ENCODE data around the gene NFKB1. TPM values are rescaled to one million over a fixed set of nuclear protein-coding genes. Genes with fewer than 3 reads are reported as not detected.
"Not testable (repeated sequence)": the region's sequence is repeated elsewhere in the genome, so short reads cannot be mapped to it uniquely, and the experiment has no call there.

The NFKB1 gene
- polyA plus RNA-seq, 1 donor (not counting 4 experiments of a cell fraction or from before 2014, with no cell fraction given): 21.8 TPM

DNA sequence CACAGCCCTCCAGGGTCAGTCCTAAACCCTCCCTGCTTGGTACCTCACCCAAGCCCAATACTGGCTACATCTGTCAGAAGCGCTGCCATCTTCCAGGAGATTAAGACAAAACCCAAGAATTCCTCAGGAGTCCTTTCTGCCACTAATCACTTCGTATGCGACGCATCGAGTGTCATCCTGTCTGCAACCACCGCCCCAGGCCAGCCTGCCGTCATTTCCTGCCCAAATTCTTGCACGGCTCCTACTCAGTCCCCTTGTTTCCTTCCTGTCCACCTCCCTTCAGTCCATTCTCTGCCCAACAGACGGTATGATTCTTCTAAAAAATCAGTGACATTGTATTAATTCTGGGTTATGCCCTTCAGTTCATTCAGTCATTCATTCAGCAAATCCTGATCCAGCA is 113.6 kb downstream of the NFKB1 start:
- Histone ChIP-seq H3K4me1 (ENCODE audit: control insufficient read depth, extremely low read depth, insufficient read depth, low read length) (peaks cover 20% of the 10 kb centered on the region), H3K27ac (ENCODE audit: control insufficient read depth, insufficient read depth, low read length) (no peak overlapping the region), H3K27me3 (ENCODE audit: control insufficient read depth, extremely low read depth, insufficient read depth, low read length) (no peaks in the 10 kb centered on the region), H2AFZ (ENCODE audit: control insufficient read depth, low read length) (no peak overlapping the region), H3K4me2 (ENCODE audit: control insufficient read depth, extremely low read depth, insufficient read depth, low read depth, low read length) (no peak overlapping the region), H3K79me2 (ENCODE audit: control insufficient read depth, insufficient read depth, low read length) (no peaks in the 10 kb centered on the region), H3K4me3 (ENCODE audit: control insufficient read depth in 2 of 3, extremely low read depth in 1 of 3, insufficient read depth in 2 of 3, low read depth in 1 of 3, low read length in 3 of 3) (no peak overlapping the region), H3K9me3 (ENCODE audit: control insufficient read depth, low read depth, low read length) (no peaks in the 10 kb centered on the region), H3K36me3 (ENCODE audit: control insufficient read depth in 2 of 2, extremely low read depth in 1 of 2, insufficient read depth in 2 of 2, low read length in 2 of 2) (peaks cover 27 to 40% of the 10 kb centered on the region in 2 experiments), H3K9me1 (ENCODE audit: control insufficient read depth, extremely low read depth, insufficient read depth, low read length) (no peaks in the 10 kb centered on the region), H3K9ac (ENCODE audit: control insufficient read depth, extremely low read depth, insufficient read depth, low read length) (no peak overlapping the region), H4K20me1 (ENCODE audit: control insufficient read depth, extremely low read depth, insufficient read depth, low read length) (no peaks in the 10 kb centered on the region)
- no peak for TF ChIP-seq EZH2 (IDR thresholded peaks at IDR 0.05; ENCODE audit: low read length)
- TF ChIP-seq, protein P1, sequence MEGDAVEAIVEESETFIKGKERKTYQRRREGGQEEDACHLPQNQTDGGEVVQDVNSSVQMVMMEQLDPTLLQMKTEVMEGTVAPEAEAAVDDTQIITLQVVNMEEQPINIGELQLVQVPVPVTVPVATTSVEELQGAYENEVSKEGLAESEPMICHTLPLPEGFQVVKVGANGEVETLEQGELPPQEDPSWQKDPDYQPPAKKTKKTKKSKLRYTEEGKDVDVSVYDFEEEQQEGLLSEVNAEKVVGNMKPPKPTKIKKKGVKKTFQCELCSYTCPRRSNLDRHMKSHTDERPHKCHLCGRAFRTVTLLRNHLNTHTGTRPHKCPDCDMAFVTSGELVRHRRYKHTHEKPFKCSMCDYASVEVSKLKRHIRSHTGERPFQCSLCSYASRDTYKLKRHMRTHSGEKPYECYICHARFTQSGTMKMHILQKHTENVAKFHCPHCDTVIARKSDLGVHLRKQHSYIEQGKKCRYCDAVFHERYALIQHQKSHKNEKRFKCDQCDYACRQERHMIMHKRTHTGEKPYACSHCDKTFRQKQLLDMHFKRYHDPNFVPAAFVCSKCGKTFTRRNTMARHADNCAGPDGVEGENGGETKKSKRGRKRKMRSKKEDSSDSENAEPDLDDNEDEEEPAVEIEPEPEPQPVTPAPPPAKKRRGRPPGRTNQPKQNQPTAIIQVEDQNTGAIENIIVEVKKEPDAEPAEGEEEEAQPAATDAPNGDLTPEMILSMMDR (optimal IDR thresholded peaks at IDR 0.05 in 1 of 3, IDR thresholded peaks at IDR 0.05 in 1 of 3, conservative IDR thresholded peaks at IDR 0.05 in 1 of 3; ENCODE audit: extremely low read depth in 1 of 3, insufficient read depth in 2 of 3, low read length in 3 of 3): no peak
- DNase-seq (ENCODE audit: low read depth, low spot score): no peak
- no peak for FAIRE-seq
- dilution Hi-C loops (cut with MboI; ENCODE audit: extremely low pct_ligation_motif_present, low sequenced_read_pairs): no loop called here

DNA sequence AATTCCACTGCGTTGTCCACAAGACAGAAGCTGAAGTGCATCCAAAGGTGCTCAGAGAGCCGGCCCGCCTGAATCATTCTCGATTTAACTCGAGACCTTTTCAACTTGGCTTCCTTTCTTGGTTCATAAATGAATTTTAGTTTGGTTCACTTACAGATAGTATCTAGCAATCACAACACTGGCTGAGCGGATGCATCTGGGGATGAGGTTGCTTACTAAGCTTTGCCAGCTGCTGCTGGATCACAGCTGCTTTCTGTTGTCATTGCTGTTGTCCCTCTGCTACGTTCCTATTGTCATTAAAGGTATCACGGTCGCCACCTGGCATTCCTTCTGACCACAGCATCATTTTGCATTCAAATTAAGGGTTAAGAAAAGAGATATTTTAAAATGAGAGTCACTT is 115.5 kb downstream of the NFKB1 start:
- Histone ChIP-seq H2AFZ (ENCODE audit: control insufficient read depth, low read length) (no peak overlapping the region), H3K27ac (ENCODE audit: control insufficient read depth, insufficient read depth, low read length) (no peak overlapping the region), H3K79me2 (ENCODE audit: control insufficient read depth, insufficient read depth, low read length) (no peaks in the 10 kb centered on the region), H3K9ac (ENCODE audit: control insufficient read depth, extremely low read depth, insufficient read depth, low read length) (no peak overlapping the region), H3K4me2 (ENCODE audit: control insufficient read depth, extremely low read depth, insufficient read depth, low read depth, low read length) (no peak overlapping the region), H3K36me3 (ENCODE audit: control insufficient read depth in 2 of 2, extremely low read depth in 1 of 2, insufficient read depth in 2 of 2, low read length in 2 of 2) (peaks cover 20 to 34% of the 10 kb centered on the region in 2 experiments), H3K4me1 (ENCODE audit: control insufficient read depth, extremely low read depth, insufficient read depth, low read length) (peaks cover 34% of the 10 kb centered on the region), H3K27me3 (ENCODE audit: control insufficient read depth, extremely low read depth, insufficient read depth, low read length) (no peaks in the 10 kb centered on the region), H3K4me3 (ENCODE audit: control insufficient read depth in 2 of 3, extremely low read depth in 1 of 3, insufficient read depth in 2 of 3, low read depth in 1 of 3, low read length in 3 of 3) (no peak overlapping the region), H3K9me3 (ENCODE audit: control insufficient read depth, low read depth, low read length) (no peaks in the 10 kb centered on the region), H3K9me1 (ENCODE audit: control insufficient read depth, extremely low read depth, insufficient read depth, low read length) (no peaks in the 10 kb centered on the region), H4K20me1 (ENCODE audit: control insufficient read depth, extremely low read depth, insufficient read depth, low read length) (no peaks in the 10 kb centered on the region)
- DNase-seq (ENCODE audit: low read depth, low spot score) (no peak), FAIRE-seq (no peak)
- dilution Hi-C loops (cut with MboI; ENCODE audit: extremely low pct_ligation_motif_present, low sequenced_read_pairs): no loop called here
- no peak for TF ChIP-seq EZH2 (IDR thresholded peaks at IDR 0.05; ENCODE audit: low read length)
- TF ChIP-seq, protein P1 (optimal IDR thresholded peaks at IDR 0.05 in 1 of 3, IDR thresholded peaks at IDR 0.05 in 1 of 3, conservative IDR thresholded peaks at IDR 0.05 in 1 of 3; ENCODE audit: extremely low read depth in 1 of 3, insufficient read depth in 2 of 3, low read length in 3 of 3): no peak

DNA sequence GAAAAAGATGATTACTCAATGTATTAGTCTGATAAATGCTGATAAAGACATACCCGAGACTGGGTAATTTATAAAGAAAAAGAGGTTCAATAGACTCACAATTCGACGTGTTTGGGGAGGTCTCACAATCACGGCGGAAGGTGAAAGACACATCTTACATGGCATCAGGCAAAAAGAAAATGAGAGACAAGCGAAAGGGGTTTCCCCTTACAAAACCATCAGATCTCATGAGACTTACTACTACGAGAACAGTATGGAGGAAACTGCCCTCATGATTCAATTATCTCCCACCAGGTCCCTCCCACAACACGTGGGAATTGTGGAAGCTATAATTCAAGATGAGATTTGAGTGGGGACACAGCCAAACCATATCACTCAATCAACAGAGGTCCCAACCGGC is 117.9 kb downstream of the NFKB1 start:
- H3K9ac ChIP-seq (ENCODE audit: control insufficient read depth, extremely low read depth, insufficient read depth, low read length); H3K4me3 ChIP-seq (ENCODE audit: control insufficient read depth in 2 of 3, extremely low read depth in 1 of 3, insufficient read depth in 2 of 3, low read depth in 1 of 3, low read length in 3 of 3); H3K9me1 ChIP-seq (ENCODE audit: control insufficient read depth, extremely low read depth, insufficient read depth, low read length); H3K79me2 ChIP-seq (ENCODE audit: control insufficient read depth, insufficient read depth, low read length); H3K27ac ChIP-seq (ENCODE audit: control insufficient read depth, insufficient read depth, low read length); dilution Hi-C loops (cut with MboI; ENCODE audit: extremely low pct_ligation_motif_present, low sequenced_read_pairs); H2AFZ ChIP-seq (ENCODE audit: control insufficient read depth, low read length); H3K4me2 ChIP-seq (ENCODE audit: control insufficient read depth, extremely low read depth, insufficient read depth, low read depth, low read length); H4K20me1 ChIP-seq (ENCODE audit: control insufficient read depth, extremely low read depth, insufficient read depth, low read length); FAIRE-seq; H3K27me3 ChIP-seq (ENCODE audit: control insufficient read depth, extremely low read depth, insufficient read depth, low read length); H3K9me3 ChIP-seq (ENCODE audit: control insufficient read depth, low read depth, low read length); DNase-seq (ENCODE audit: low read depth, low spot score): not testable (repeated sequence)
- Histone ChIP-seq H3K4me1 (ENCODE audit: control insufficient read depth, extremely low read depth, insufficient read depth, low read length) (peaks cover 17% of the 10 kb centered on the region), H3K36me3 (ENCODE audit: control insufficient read depth in 2 of 2, extremely low read depth in 1 of 2, insufficient read depth in 2 of 2, low read length in 2 of 2) (peaks cover 20 to 21% of the 10 kb centered on the region in 2 experiments)

Data from keratinocyte (primary cell).